ENCODE results near the gene CFAP61.

CFAP61 gene

GRCh38 chr20:20391115-20391514, 338.8 kb downstream of the CFAP61 start:
- H3K4me1 ChIP-seq (ENCODE audit: control insufficient read depth, insufficient read depth, low read length): no peaks in the 10 kb centered on the region
- no peak overlapping the region for H3K27ac ChIP-seq (ENCODE audit: extremely low read depth, low read depth, low read length)
- TF ChIP-seq ZFHX2 (tag by site-specific recombination; conservative IDR thresholded peaks at IDR 0.05) (no peak), ZNF600 (tag by site-specific recombination; IDR thresholded peaks at IDR 0.05) (no peak), ZSCAN4 (tag by site-specific recombination; IDR thresholded peaks at IDR 0.05) (no peak), ZNF677 (tag by site-specific recombination; IDR thresholded peaks at IDR 0.05) (no peak), AEBP2 (tag by site-specific recombination; IDR thresholded peaks at IDR 0.05; ENCODE audit: borderline replicate concordance) (no peak), BCL11B (tag by site-specific recombination; IDR thresholded peaks at IDR 0.05; ENCODE audit: low read depth) (no peak), PRDM1 (tag by site-specific recombination; IDR thresholded peaks at IDR 0.05) (no peak), ZNF416 (tag by site-specific recombination; IDR thresholded peaks at IDR 0.05) (no peak), ZNF623 (tag by site-specific recombination; IDR thresholded peaks at IDR 0.05) (no peak), SCRT2 (tag by site-specific recombination; IDR thresholded peaks at IDR 0.05) (no peak), HOXD13 (CRISPR knock-in tag; IDR thresholded peaks at IDR 0.05; ENCODE audit: borderline replicate concordance) (no peak), ZNF76 (tag by site-specific recombination; IDR thresholded peaks at IDR 0.05; ENCODE audit: borderline replicate concordance, low read depth) (no peak), REST (tag by site-specific recombination; IDR thresholded peaks at IDR 0.05) (no peak)
- CTCF ChIA-PET: no interaction called here
- H3K9me3 ChIP-seq (ENCODE audit: control insufficient read depth, insufficient read depth, low read depth, low read length): no peaks in the 10 kb centered on the region
- no peak overlapping the region for H3K4me3 ChIP-seq (ENCODE audit: low read depth, low read length)
- no peaks in the 10 kb centered on the region for H3K36me3 ChIP-seq (ENCODE audit: control insufficient read depth in 2 of 2, insufficient read depth in 1 of 2, low read length in 2 of 2)
- POLR2A ChIA-PET: no interaction called here

- CTCF ChIA-PET: no interaction called here
- Histone ChIP-seq H3K27ac (ENCODE audit: extremely low read depth, low read depth, low read length) (no peak overlapping the region), H3K9me3 (ENCODE audit: control insufficient read depth, insufficient read depth, low read depth, low read length) (no peaks in the 10 kb centered on the region), H3K36me3 (ENCODE audit: control insufficient read depth in 2 of 2, insufficient read depth in 1 of 2, low read length in 2 of 2) (no peaks in the 10 kb centered on the region), H3K4me3 (ENCODE audit: low read depth, low read length) (no peak overlapping the region), H3K4me1 (ENCODE audit: control insufficient read depth, insufficient read depth, low read length) (no peaks in the 10 kb centered on the region)
- POLR2A ChIA-PET: no interaction called here
- no peak for TF ChIP-seq GLIS1 (tag by site-specific recombination; IDR thresholded peaks at IDR 0.05)
- TF ChIP-seq ZNF133 (tag by site-specific recombination; IDR thresholded peaks at IDR 0.05): no peak
- TF ChIP-seq REST (tag by site-specific recombination; IDR thresholded peaks at IDR 0.05): no peak
- no peak for TF ChIP-seq ZNF747 (tag by site-specific recombination; IDR thresholded peaks at IDR 0.05)
- no peak for TF ChIP-seq KLF16 (tag by site-specific recombination; IDR thresholded peaks at IDR 0.05)
- no peak for TF ChIP-seq ZNF416 (tag by site-specific recombination; IDR thresholded peaks at IDR 0.05)
- no peak for TF ChIP-seq ZNF830 (tag by site-specific recombination; IDR thresholded peaks at IDR 0.05; ENCODE audit: low read depth)
- TF ChIP-seq GLI2 (tag by site-specific recombination; IDR thresholded peaks at IDR 0.05; ENCODE audit: borderline replicate concordance, low read depth): no peak
- TF ChIP-seq REPIN1 (tag by site-specific recombination; IDR thresholded peaks at IDR 0.05; ENCODE audit: low read depth): no peak
- no peak for TF ChIP-seq ZNF621 (tag by site-specific recombination; IDR thresholded peaks at IDR 0.05)
- TF ChIP-seq ZNF302 (tag by site-specific recombination; IDR thresholded peaks at IDR 0.05; ENCODE audit: low read depth): no peak
- TF ChIP-seq ZNF37A (tag by site-specific recombination; IDR thresholded peaks at IDR 0.05): no peak
- TF ChIP-seq KLF17 (tag by site-specific recombination; IDR thresholded peaks at IDR 0.05): no peak
- no peak for TF ChIP-seq HOXA7 (CRISPR knock-in tag; IDR thresholded peaks at IDR 0.05; ENCODE audit: borderline replicate concordance)
Observed at GRCh38 chr20:20391766-20392165, 339.4 kb downstream of the CFAP61 start.
